Lower lobe of right lung (tissue), 2 donors: ENCODE data around the gene PIK3R1. TPM values are rescaled to one million over a fixed set of nuclear protein-coding genes. Genes with fewer than 3 reads are reported as not detected.

Source experiments
- ATAC-seq, 2 donors: fragments of 200-7000 bp; cut with Tn5 transposase; one replicate each; pipeline ENCODE4 v1.9.1; 2020 to 2022; ENCODE audit warnings: mild to moderate bottlenecking in 2 of 2, moderate library complexity in 2 of 2
- DNase-seq: peaks from one replicate; pipeline ENCODE4 v3.0.0-alpha.2; 2020
- H3K27ac ChIP-seq: fragments of 200-600 bp; one replicate; pipeline ENCODE4 v1.8.0; 2022
- H3K27me3 ChIP-seq: fragments of 200-600 bp; one replicate; pipeline ENCODE4 v1.8.0; 2022; ENCODE audit warnings: low read depth
- H3K36me3 ChIP-seq: fragments of 200-600 bp; one replicate; pipeline ENCODE4 v1.8.0; 2022; ENCODE audit warnings: mild to moderate bottlenecking
- H3K4me1 ChIP-seq: fragments of 200-600 bp; one replicate; pipeline ENCODE4 v1.8.0; 2022
- H3K4me3 ChIP-seq: fragments of 200-600 bp; one replicate; pipeline ENCODE4 v1.8.0; 2022; ENCODE audit warnings: mild to moderate bottlenecking
- H3K9me3 ChIP-seq: fragments of 200-600 bp; one replicate; pipeline ENCODE4 v1.8.0; 2022
- CTCF ChIP-seq: fragments of 200-600 bp; IDR thresholded peaks from one replicate; pipeline ENCODE4 v1.8.0; 2022; ENCODE audit warnings: antibody characterized with exemption, mild to moderate bottlenecking
- intact Hi-C: fragments of 100-400 bp; cut with DNase I; formaldehyde crosslinking; loops from one replicate; pipeline ENCODE4 v1.11.0; 2022
- total RNA-seq: library from RNA; stranded (reverse); fragmentation: NEBNext Ultra II Directional; extraction: Animal tissue kit (Norgen Biotek cat#: 25700); gene quantifications from one replicate; pipeline ENCODE4 v1.2.1, GENCODE V29; 2021
- donor health status: DM: no; HTN: yes; CAD: no; lungs with severe emphysema.

PIK3R1 gene
- total RNA-seq, 1 donor from 2014 or later: 122 TPM

- no peak for DNase-seq
- no peak for TF ChIP-seq CTCF
- H3K4me1 ChIP-seq: peaks cover 21% of the 10 kb centered on the region
- intact Hi-C loops: no loop called here
- H3K27me3 ChIP-seq: no peaks in the 10 kb centered on the region
- ATAC-seq: peak; percentile 85 to 89
- no peak overlapping the region for H3K27ac ChIP-seq
- H3K4me3 ChIP-seq: no peak overlapping the region
- H3K36me3 ChIP-seq: peaks cover 89% of the 10 kb centered on the region
- no peaks in the 10 kb centered on the region for H3K9me3 ChIP-seq
These were observed 80.2 kb downstream of the PIK3R1 start for GRCh38 chr5:68295772-68296171.

- no peak for TF ChIP-seq CTCF
- Histone ChIP-seq H3K4me1 (peaks cover 9% of the 10 kb centered on the region), H3K9me3 (no peaks in the 10 kb centered on the region), H3K27me3 (no peaks in the 10 kb centered on the region), H3K27ac (no peak overlapping the region), H3K4me3 (no peak overlapping the region), H3K36me3 (peaks cover 91% of the 10 kb centered on the region)
- intact Hi-C loops: no loop called here
- DNase-seq: no peak
- no peak for ATAC-seq
These were observed 81.3 kb downstream of the PIK3R1 start for GRCh38 chr5:68296895-68297294.

DNA sequence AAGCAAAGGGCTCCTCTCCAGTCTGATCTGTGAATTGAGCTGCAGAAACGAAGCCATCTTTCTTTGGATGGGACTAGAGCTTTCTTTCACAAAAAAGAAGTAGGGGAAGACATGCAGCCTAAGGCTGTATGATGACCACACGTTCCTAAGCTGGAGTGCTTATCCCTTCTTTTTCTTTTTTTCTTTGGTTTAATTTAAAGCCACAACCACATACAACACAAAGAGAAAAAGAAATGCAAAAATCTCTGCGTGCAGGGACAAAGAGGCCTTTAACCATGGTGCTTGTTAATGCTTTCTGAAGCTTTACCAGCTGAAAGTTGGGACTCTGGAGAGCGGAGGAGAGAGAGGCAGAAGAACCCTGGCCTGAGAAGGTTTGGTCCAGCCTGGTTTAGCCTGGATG lies 82.1 kb downstream of the PIK3R1 start:
- H3K36me3 ChIP-seq: peaks cover 88% of the 10 kb centered on the region
- intact Hi-C loops: no loop called here
- no peaks in the 10 kb centered on the region for H3K9me3 ChIP-seq
- H3K4me1 ChIP-seq: peaks cover 2% of the 10 kb centered on the region
- no peaks in the 10 kb centered on the region for H3K27me3 ChIP-seq
- no peak for TF ChIP-seq CTCF
- DNase-seq: no peak
- no peak overlapping the region for H3K4me3 ChIP-seq
- no peak overlapping the region for H3K27ac ChIP-seq
- ATAC-seq: no peak

DNA sequence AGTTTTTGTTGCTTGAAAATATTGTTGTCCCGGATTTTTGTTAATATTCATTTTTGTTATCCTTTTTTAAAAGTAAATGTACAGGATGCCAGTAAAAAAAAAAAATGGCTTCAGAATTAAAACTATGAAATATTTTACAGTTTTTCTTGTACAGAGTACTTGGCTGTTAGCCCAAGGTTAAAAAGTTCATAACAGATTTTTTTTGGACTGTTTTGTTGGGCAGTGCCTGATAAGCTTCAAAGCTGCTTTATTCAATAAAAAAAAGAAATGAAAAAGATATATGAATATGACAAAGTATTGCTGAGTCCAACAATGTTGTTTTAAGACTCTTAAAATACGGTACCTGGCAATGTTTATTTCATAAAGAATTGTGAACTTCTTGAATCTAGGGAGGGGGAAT lies 82.9 kb downstream of the PIK3R1 start:
- Histone ChIP-seq H3K9me3 (no peaks in the 10 kb centered on the region), H3K27me3 (no peaks in the 10 kb centered on the region), H3K4me1 (no peaks in the 10 kb centered on the region), H3K36me3 (peaks cover 80% of the 10 kb centered on the region), H3K4me3 (no peak overlapping the region), H3K27ac (no peak overlapping the region)
- no peak for ATAC-seq
- intact Hi-C loops: no loop called here
- TF ChIP-seq CTCF: no peak
- no peak for DNase-seq

- DNase-seq (no peak), ATAC-seq (no peak)
- intact Hi-C loops: no loop called here
- Histone ChIP-seq H3K9me3 (no peaks in the 10 kb centered on the region), H3K27ac (no peak overlapping the region), H3K4me1 (no peaks in the 10 kb centered on the region), H3K4me3 (no peak overlapping the region), H3K27me3 (no peaks in the 10 kb centered on the region), H3K36me3 (peaks cover 74% of the 10 kb centered on the region)
- TF ChIP-seq CTCF: no peak
These were observed 83.5 kb downstream of the PIK3R1 start for GRCh38 chr5:68299105-68299504.

- intact Hi-C loops: no loop called here
- ATAC-seq (no peak), DNase-seq (no peak)
- Histone ChIP-seq H3K36me3 (peaks cover 69% of the 10 kb centered on the region), H3K4me3 (no peak overlapping the region), H3K27ac (no peak overlapping the region), H3K27me3 (no peaks in the 10 kb centered on the region), H3K9me3 (no peaks in the 10 kb centered on the region), H3K4me1 (no peaks in the 10 kb centered on the region)
- no peak for TF ChIP-seq CTCF
These were observed 84.0 kb downstream of the PIK3R1 start for GRCh38 chr5:68299575-68299974.
